ENCODE data around the gene FNDC3A. TPM values are rescaled to one million over a fixed set of nuclear protein-coding genes. Genes with fewer than 3 reads are reported as not detected.

Gene FNDC3A
- total and polyA plus RNA-seq, 4 donors: 25.2 to 89.5 (median 32.1) TPM

DNA sequence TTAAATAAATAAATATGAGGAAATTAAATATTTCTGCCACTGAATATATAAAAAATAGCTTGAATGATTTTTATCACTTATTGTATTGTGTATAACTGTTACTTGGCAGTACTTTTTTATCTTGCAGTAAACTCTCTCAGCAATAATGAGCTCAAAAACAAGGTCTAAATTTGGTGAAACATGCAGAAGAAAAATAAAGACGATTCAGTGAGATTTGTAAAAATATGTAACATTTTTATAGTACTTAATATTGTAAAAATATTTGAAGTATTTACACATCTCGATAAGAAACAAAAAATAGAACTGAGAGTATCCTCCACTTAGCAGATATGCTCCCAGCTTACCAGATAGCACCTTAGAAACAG, 123.8 kb downstream of the FNDC3A start:
- Histone ChIP-seq H3K4me1 (ENCODE audit: control insufficient read depth in 4 of 4, insufficient read depth in 4 of 4, low read length in 3 of 4) (peaks cover 7 to 68% (median 51%) of the 10 kb centered on the region in 4 donors), H3K9ac (ENCODE audit: low read depth in 1 of 2, low read length in 2 of 2) (peak overlapping the region in 1 of 2 donors; percentile 63), H3K4me3 (ENCODE audit: low read depth in 1 of 3, low read length in 3 of 3) (no peak overlapping the region), H3K9me3 (ENCODE audit: control insufficient read depth in 4 of 4, low read length in 3 of 4) (no peaks in the 10 kb centered on the region), H3K36me3 (ENCODE audit: control insufficient read depth in 4 of 4, insufficient read depth in 3 of 4, low read depth in 1 of 4, low read length in 3 of 4) (no peaks in the 10 kb centered on the region), H3K27ac (ENCODE audit: low read depth in 1 of 2, low read length in 2 of 2) (peak overlapping the region; percentile 64 to 81), H3K27me3 (ENCODE audit: control insufficient read depth in 4 of 4, insufficient read depth in 4 of 4, low read length in 3 of 4) (no peaks in the 10 kb centered on the region)
- WGBS: 31% methylated on average over 2 of the region's 2 CpGs
- TF ChIP-seq FOXA2 (IDR thresholded peaks at IDR 0.05) (no peak), RAD21 (IDR thresholded peaks at IDR 0.05) (no peak)
- TF ChIP-seq, protein P1, sequence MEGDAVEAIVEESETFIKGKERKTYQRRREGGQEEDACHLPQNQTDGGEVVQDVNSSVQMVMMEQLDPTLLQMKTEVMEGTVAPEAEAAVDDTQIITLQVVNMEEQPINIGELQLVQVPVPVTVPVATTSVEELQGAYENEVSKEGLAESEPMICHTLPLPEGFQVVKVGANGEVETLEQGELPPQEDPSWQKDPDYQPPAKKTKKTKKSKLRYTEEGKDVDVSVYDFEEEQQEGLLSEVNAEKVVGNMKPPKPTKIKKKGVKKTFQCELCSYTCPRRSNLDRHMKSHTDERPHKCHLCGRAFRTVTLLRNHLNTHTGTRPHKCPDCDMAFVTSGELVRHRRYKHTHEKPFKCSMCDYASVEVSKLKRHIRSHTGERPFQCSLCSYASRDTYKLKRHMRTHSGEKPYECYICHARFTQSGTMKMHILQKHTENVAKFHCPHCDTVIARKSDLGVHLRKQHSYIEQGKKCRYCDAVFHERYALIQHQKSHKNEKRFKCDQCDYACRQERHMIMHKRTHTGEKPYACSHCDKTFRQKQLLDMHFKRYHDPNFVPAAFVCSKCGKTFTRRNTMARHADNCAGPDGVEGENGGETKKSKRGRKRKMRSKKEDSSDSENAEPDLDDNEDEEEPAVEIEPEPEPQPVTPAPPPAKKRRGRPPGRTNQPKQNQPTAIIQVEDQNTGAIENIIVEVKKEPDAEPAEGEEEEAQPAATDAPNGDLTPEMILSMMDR (IDR thresholded peaks at IDR 0.05; ENCODE audit: low read depth, low read length, missing input control): no peak
- DNase-seq (ENCODE audit: low spot score): no peak

DNA sequence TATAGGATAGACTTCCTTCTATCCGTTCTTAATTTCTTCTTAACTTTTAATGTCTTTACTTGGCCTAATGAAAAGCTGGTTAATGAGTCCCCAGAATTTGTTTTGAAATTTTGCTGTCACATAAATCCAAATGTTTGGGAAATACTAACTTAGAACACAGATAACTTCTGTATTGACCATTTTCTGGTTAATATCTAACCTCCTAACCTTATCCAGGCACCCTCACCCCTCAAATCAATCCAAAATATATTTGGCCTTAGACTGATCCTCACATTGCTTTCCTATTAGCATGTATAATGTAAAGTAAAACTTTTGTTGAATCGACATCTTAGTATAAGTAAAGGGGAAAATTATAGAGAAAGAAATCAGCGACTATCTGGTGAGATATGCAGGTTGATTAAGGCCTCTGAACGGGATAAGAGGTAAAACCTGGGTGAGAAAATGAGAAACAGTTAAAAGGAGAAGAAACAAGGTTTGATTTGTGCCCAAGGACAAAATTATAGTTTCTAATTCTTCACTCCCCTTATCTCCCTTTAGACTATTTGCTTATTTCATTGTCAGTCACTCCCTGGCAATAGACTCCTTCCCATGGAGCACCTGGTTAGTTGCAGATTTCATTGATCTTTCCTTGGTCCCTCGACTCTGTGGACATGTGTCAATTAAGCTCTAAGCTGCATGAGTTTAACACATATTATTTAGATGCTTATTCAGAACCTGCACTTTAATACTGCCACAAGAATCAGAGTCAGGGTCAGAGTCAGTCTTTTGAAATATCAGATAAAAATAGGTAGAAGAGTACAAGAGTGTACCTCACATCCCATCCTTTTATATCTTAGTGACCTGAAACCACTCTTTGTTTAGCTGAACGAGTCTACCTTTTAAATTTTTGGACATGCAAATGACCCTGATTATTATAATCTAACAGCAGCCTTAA, 125.2 kb downstream of the FNDC3A start:
- H3K27me3 ChIP-seq (ENCODE audit: control insufficient read depth in 4 of 4, insufficient read depth in 4 of 4, low read length in 3 of 4): no peaks in the 10 kb centered on the region
- no peaks in the 10 kb centered on the region for H3K36me3 ChIP-seq (ENCODE audit: control insufficient read depth in 4 of 4, insufficient read depth in 3 of 4, low read depth in 1 of 4, low read length in 3 of 4)
- H3K4me3 ChIP-seq (ENCODE audit: low read depth in 1 of 3, low read length in 3 of 3): peak overlapping the region in 2 of 3 donors; percentile 29 to 41
- 33% methylated on average over 6 of the region's 6 CpGs for WGBS
- peak; percentile 49 to 60 for TF ChIP-seq RXRA (IDR thresholded peaks at IDR 0.05)
- no peak for TF ChIP-seq TAF1 (conservative IDR thresholded peaks at IDR 0.05)
- TF ChIP-seq, protein P2, sequence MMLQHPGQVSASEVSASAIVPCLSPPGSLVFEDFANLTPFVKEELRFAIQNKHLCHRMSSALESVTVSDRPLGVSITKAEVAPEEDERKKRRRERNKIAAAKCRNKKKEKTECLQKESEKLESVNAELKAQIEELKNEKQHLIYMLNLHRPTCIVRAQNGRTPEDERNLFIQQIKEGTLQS (IDR thresholded peaks at IDR 0.05): no peak
- no peak for TF ChIP-seq HNF4G (IDR thresholded peaks at IDR 0.05)
- TF ChIP-seq FOXA1 (IDR thresholded peaks at IDR 0.05): no peak
- TF ChIP-seq SP1 (IDR thresholded peaks at IDR 0.05): peak; percentile 41
- TF ChIP-seq RAD21 (IDR thresholded peaks at IDR 0.05): peak in 1 of 2 donors; percentile 16
- peak; percentile 2 for TF ChIP-seq YY1 (IDR thresholded peaks at IDR 0.05)
- TF ChIP-seq, protein P1 (IDR thresholded peaks at IDR 0.05; ENCODE audit: low read depth, low read length, missing input control): no peak
- peak; percentile 41 for TF ChIP-seq NR2F2 (IDR thresholded peaks at IDR 0.05)
- TF ChIP-seq FOXA2 (IDR thresholded peaks at IDR 0.05): no peak
- peak in 1 of 2 donors; percentile 46 for TF ChIP-seq JUND (IDR thresholded peaks at IDR 0.05)
- peak; percentile 73 to 77 for TF ChIP-seq HNF4A (conservative IDR thresholded peaks at IDR 0.05)
- no peak for TF ChIP-seq GABPA (IDR thresholded peaks at IDR 0.05 in 1 of 2, conservative IDR thresholded peaks at IDR 0.05 in 1 of 2)
- TF ChIP-seq, protein P3, sequence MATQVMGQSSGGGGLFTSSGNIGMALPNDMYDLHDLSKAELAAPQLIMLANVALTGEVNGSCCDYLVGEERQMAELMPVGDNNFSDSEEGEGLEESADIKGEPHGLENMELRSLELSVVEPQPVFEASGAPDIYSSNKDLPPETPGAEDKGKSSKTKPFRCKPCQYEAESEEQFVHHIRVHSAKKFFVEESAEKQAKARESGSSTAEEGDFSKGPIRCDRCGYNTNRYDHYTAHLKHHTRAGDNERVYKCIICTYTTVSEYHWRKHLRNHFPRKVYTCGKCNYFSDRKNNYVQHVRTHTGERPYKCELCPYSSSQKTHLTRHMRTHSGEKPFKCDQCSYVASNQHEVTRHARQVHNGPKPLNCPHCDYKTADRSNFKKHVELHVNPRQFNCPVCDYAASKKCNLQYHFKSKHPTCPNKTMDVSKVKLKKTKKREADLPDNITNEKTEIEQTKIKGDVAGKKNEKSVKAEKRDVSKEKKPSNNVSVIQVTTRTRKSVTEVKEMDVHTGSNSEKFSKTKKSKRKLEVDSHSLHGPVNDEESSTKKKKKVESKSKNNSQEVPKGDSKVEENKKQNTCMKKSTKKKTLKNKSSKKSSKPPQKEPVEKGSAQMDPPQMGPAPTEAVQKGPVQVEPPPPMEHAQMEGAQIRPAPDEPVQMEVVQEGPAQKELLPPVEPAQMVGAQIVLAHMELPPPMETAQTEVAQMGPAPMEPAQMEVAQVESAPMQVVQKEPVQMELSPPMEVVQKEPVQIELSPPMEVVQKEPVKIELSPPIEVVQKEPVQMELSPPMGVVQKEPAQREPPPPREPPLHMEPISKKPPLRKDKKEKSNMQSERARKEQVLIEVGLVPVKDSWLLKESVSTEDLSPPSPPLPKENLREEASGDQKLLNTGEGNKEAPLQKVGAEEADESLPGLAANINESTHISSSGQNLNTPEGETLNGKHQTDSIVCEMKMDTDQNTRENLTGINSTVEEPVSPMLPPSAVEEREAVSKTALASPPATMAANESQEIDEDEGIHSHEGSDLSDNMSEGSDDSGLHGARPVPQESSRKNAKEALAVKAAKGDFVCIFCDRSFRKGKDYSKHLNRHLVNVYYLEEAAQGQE (IDR thresholded peaks at IDR 0.05): no peak
- TF ChIP-seq, protein P4, sequence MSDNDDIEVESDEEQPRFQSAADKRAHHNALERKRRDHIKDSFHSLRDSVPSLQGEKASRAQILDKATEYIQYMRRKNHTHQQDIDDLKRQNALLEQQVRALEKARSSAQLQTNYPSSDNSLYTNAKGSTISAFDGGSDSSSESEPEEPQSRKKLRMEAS (IDR thresholded peaks at IDR 0.05): peak; percentile 38
- TF ChIP-seq, protein P5, sequence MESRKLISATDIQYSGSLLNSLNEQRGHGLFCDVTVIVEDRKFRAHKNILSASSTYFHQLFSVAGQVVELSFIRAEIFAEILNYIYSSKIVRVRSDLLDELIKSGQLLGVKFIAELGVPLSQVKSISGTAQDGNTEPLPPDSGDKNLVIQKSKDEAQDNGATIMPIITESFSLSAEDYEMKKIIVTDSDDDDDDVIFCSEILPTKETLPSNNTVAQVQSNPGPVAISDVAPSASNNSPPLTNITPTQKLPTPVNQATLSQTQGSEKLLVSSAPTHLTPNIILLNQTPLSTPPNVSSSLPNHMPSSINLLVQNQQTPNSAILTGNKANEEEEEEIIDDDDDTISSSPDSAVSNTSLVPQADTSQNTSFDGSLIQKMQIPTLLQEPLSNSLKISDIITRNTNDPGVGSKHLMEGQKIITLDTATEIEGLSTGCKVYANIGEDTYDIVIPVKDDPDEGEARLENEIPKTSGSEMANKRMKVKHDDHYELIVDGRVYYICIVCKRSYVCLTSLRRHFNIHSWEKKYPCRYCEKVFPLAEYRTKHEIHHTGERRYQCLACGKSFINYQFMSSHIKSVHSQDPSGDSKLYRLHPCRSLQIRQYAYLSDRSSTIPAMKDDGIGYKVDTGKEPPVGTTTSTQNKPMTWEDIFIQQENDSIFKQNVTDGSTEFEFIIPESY (IDR thresholded peaks at IDR 0.05): peak; percentile 23
- TF ChIP-seq EGR1 (IDR thresholded peaks at IDR 0.05; ENCODE audit: low read depth in 2 of 2): peak in 1 of 2 donors; percentile 17
- no peaks in the 10 kb centered on the region for H3K9me3 ChIP-seq (ENCODE audit: control insufficient read depth in 4 of 4, low read length in 3 of 4)
- peak overlapping the region; percentile 66 to 69 for H3K27ac ChIP-seq (ENCODE audit: low read depth in 1 of 2, low read length in 2 of 2)
- no peak for DNase-seq (ENCODE audit: low spot score)
- H3K4me1 ChIP-seq (ENCODE audit: control insufficient read depth in 4 of 4, insufficient read depth in 4 of 4, low read length in 3 of 4): peaks cover 7 to 68% (median 51%) of the 10 kb centered on the region in 4 donors
- H3K9ac ChIP-seq (ENCODE audit: low read depth in 1 of 2, low read length in 2 of 2): peak overlapping the region; percentile 27 to 63
